PC-3 (cell line): ENCODE data around the gene FOXD2. TPM values are rescaled to one million over a fixed set of nuclear protein-coding genes. Genes with fewer than 3 reads are reported as not detected.
"Not testable (repeated sequence)": the region's sequence is repeated elsewhere in the genome, so short reads cannot be mapped to it uniquely, and the experiment has no call there.

Experiments used
- ATAC-seq: fragments of 200-7000 bp; cut with Tn5 transposase; 2 replicates; pipeline ENCODE4 v1.9.1; 2020; ENCODE audit warnings: mild to moderate bottlenecking, moderate library complexity
- BruUV-seq: library from RNA; stranded (reverse); fragments of 400-500 nt; replicated peaks from 2 replicates; lab custom pipeline; 2021; lab: Mats Ljungman, UMichigan
- CTCF ChIA-PET: fragments of 300-600 bp; sonication (Branson Sonifier 250); formaldehyde crosslinking; loops from one replicate; lab custom pipeline; 2022; ENCODE audit warnings: antibody characterized with exemption; lab: Charles Lee
- POLR2A ChIA-PET: fragments of 300-600 bp; sonication (Branson Sonifier 250); formaldehyde crosslinking; loops from one replicate; lab custom pipeline; 2022; ENCODE audit warnings: antibody characterized with exemption; ENCODE audit not compliant: unreplicated experiment; lab: Charles Lee
- DNase-seq: peaks from one replicate; pipeline ENCODE4 v3.0.0-alpha.2; 2015
- H2AFZ ChIP-seq: fragments of 300-600 bp; sonication (generic); 2 replicates; pipeline ENCODE4 v1.6.0; 2016; ENCODE audit warnings: antibody characterized with exemption, low read length
- H3F3A ChIP-seq: fragments of 300-600 bp; sonication (generic); one replicate; pipeline ENCODE4 v1.6.0; 2017; ENCODE audit warnings: antibody characterized with exemption, low read length, control low read depth, mild to moderate bottlenecking; ENCODE audit not compliant: unreplicated experiment
- H3K27ac ChIP-seq: fragments of 300-600 bp; sonication (generic); 2 replicates; pipeline ENCODE4 v1.5.1; 2016; ENCODE audit warnings: mild to moderate bottlenecking, low read length
- H3K27me3 ChIP-seq: fragments of 300-600 bp; sonication (generic); 2 replicates; pipeline ENCODE4 v1.6.1; 2016; ENCODE audit warnings: low read length, mixed read lengths
- H3K36me3 ChIP-seq: fragments of 300-600 bp; sonication (generic); 2 replicates; pipeline ENCODE4 v1.6.1; 2016; ENCODE audit warnings: low read depth, mixed run types, low read length, mixed read lengths
- H3K4me1 ChIP-seq: fragments of 300-600 bp; sonication (generic); 2 replicates; pipeline ENCODE4 v1.5.1; 2016; ENCODE audit warnings: low read length; ENCODE audit not compliant: insufficient read depth
- H3K4me2 ChIP-seq: fragments of 300-600 bp; sonication (generic); 2 replicates; pipeline ENCODE4 v1.6.0; 2016; ENCODE audit warnings: low read length
- H3K4me3 ChIP-seq: fragments of 300-600 bp; sonication (generic); 2 replicates; pipeline ENCODE4 v1.5.1; 2016; ENCODE audit warnings: mild to moderate bottlenecking, low read length, mixed read lengths
- H3K79me2 ChIP-seq: fragments of 300-600 bp; sonication (generic); 2 replicates; pipeline ENCODE4 v1.6.1; 2017; ENCODE audit warnings: low read length, mixed read lengths
- H3K9ac ChIP-seq: fragments of 300-600 bp; sonication (generic); 2 replicates; pipeline ENCODE4 v1.6.0; 2016; ENCODE audit warnings: mild to moderate bottlenecking, low read length
- H3K9me2 ChIP-seq: fragments of 300-600 bp; sonication (generic); replicated peaks from 2 replicates; pipeline ENCODE4 v1.6.1; 2016; ENCODE audit warnings: mixed run types, low read length, mixed read lengths
- H3K9me3 ChIP-seq: fragments of 300-600 bp; sonication (generic); 2 replicates; pipeline ENCODE4 v1.6.1; 2016; ENCODE audit warnings: low read length, mixed read lengths
- H4K20me1 ChIP-seq: fragments of 300-600 bp; sonication (generic); 2 replicates; pipeline ENCODE4 v1.6.1; 2016; ENCODE audit warnings: low read length, mixed read lengths
- CTCF ChIP-seq: fragments of 300-600 bp; sonication (generic); conservative IDR thresholded peaks from 2 replicates; pipeline ENCODE4 v1.5.1; 2017; ENCODE audit warnings: antibody characterized with exemption, low read depth, mild to moderate bottlenecking, low read length
- EZH2 ChIP-seq: fragments of 300-600 bp; sonication (generic); IDR thresholded peaks from one replicate; pipeline ENCODE4 v1.6.1; 2017; ENCODE audit warnings: antibody characterized with exemption, mild to moderate bottlenecking, low read length; ENCODE audit not compliant: unreplicated experiment
- EZH2phosphoT487 ChIP-seq: fragments of 300-600 bp; sonication (generic); IDR thresholded peaks from 2 replicates; pipeline ENCODE4 v1.6.1; 2018; ENCODE audit warnings: mild to moderate bottlenecking, antibody characterized with exemption, low read length, borderline replicate concordance
- intact Hi-C: fragments of 100-400 bp; cut with micrococcal nuclease; formaldehyde crosslinking; loops from 2 replicates; pipeline ENCODE4 v1.9.0; 2023
- total RNA-seq: library from RNA; depleted of rRNA; stranded (reverse); fragments of >200 nt; gene quantifications from 2 replicates; pipeline ENCODE4 v1.2.3, GENCODE V29; 2014

FOXD2 gene
- total RNA-seq, 1 experiment from 2014 or later, result 0.80 TPM

- H3K79me2 ChIP-seq, result no peaks in the 10 kb centered on the region
- no peaks in the 10 kb centered on the region for H3K9me2 ChIP-seq
- no peaks in the 10 kb centered on the region for H3K9me3 ChIP-seq
- no peaks in the 10 kb centered on the region for H3K4me1 ChIP-seq
- no peak for ATAC-seq
- no peak overlapping the region for H2AFZ ChIP-seq
- H3K9ac ChIP-seq, result no peak overlapping the region
- H3F3A ChIP-seq, result no peaks in the 10 kb centered on the region
- H4K20me1 ChIP-seq, result no peaks in the 10 kb centered on the region
- H3K4me2 ChIP-seq, result no peak overlapping the region
- H3K36me3 ChIP-seq, result no peaks in the 10 kb centered on the region
- ChIA-PET POLR2A (no interaction called here), CTCF (no interaction called here)
- no TSS peak for BruUV-seq
- H3K4me3 ChIP-seq, result no peak overlapping the region
- intact Hi-C loops, result no loop called here
- TF ChIP-seq EZH2 (no peak), CTCF (no peak), EZH2phosphoT487 (no peak)
- DNase-seq, result no peak
- H3K27ac ChIP-seq, result no peak overlapping the region
- peaks cover 23% of the 10 kb centered on the region for H3K27me3 ChIP-seq
These were observed 18.4 kb downstream of the FOXD2 start for GRCh38 chr1:47456250-47456649.

- H2AFZ ChIP-seq, H3K9me2 ChIP-seq, ATAC-seq, intact Hi-C loops, H3K4me3 ChIP-seq, DNase-seq, H3K4me1 ChIP-seq, H3K27ac ChIP-seq, BruUV-seq, CTCF ChIA-PET, H3K9me3 ChIP-seq, H3K4me2 ChIP-seq, H3K79me2 ChIP-seq, H3K9ac ChIP-seq, H4K20me1 ChIP-seq, H3F3A ChIP-seq, POLR2A ChIA-PET, H3K36me3 ChIP-seq: not testable (repeated sequence)
- peaks cover 36% of the 10 kb centered on the region for H3K27me3 ChIP-seq
These were observed 19.7 kb downstream of the FOXD2 start for GRCh38 chr1:47457547-47457946.

GRCh38 chr1:47459253-47459788 is 21.5 kb downstream of the FOXD2 start:
- DNase-seq (no peak), ATAC-seq (no peak)

More at GRCh38 chr1:47459253-47459788, 21.5 kb downstream of the FOXD2 start:
- no peak for TF ChIP-seq EZH2phosphoT487
- TF ChIP-seq CTCF, result no peak
- TF ChIP-seq EZH2, result no peak
- no peaks in the 10 kb centered on the region for H3F3A ChIP-seq
- intact Hi-C loops, result no loop called here
- H3K9me3 ChIP-seq, result no peaks in the 10 kb centered on the region
- no peaks in the 10 kb centered on the region for H4K20me1 ChIP-seq
- POLR2A ChIA-PET, result no interaction called here
- H3K4me3 ChIP-seq, result no peak overlapping the region
- H3K79me2 ChIP-seq, result no peaks in the 10 kb centered on the region
- no peak overlapping the region for H3K4me2 ChIP-seq
- H3K27ac ChIP-seq, result no peak overlapping the region
- no peaks in the 10 kb centered on the region for H3K36me3 ChIP-seq
- no TSS peak for BruUV-seq
- H3K9me2 ChIP-seq, result no peaks in the 10 kb centered on the region
- peaks cover 44% of the 10 kb centered on the region for H3K27me3 ChIP-seq
- H3K9ac ChIP-seq, result no peak overlapping the region
- no peak overlapping the region for H2AFZ ChIP-seq
- H3K4me1 ChIP-seq, result no peaks in the 10 kb centered on the region
- CTCF ChIA-PET, result no interaction called here
